Globus pallidus (tissue), 1 donor: ENCODE data around the gene MEGF10.

ENCODE experiments used
- DNase-seq: peaks from one replicate; pipeline ENCODE4 v3.0.0-alpha.2; 2015; ENCODE audit warnings: low spot score

Gene MEGF10

DNA sequence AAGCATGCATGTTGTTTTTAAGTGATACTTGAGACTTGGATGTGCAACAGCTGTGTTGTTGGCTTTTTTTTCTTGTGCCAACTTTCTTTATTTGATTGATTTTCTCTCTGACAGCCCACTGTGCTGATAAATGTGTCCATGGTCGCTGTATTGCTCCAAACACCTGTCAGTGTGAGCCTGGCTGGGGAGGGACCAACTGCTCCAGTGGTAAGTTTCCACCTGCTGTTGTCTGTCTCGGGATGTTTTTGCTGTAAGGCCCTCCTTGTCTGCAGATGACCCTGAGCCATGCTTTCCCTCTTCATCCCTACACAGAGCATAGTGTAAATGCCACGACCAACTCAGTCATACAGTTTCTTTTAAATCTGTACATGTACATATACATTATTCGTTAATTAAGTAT lies 79.2 kb downstream of the MEGF10 start:
- no peak for DNase-seq

DNA sequence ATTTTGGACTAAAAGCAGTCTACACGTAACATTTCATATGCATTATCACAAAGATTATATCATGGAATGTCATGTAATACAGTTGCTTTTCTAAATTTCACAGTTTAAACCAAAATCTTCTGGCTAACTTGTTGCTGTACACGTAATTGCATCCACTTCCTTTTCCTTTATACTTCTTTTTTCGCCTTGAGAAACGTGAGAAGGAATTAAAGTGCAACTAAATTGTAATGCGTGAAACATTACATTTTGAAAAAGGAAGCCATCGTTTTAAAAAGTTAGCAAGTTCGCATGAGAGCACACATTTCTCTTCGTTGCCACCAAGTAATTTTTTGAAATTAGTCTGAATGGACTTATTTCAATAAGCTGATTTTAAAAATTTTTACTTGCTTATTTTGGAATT lies 80.0 kb downstream of the MEGF10 start:
- DNase-seq = peak; percentile 15

DNA sequence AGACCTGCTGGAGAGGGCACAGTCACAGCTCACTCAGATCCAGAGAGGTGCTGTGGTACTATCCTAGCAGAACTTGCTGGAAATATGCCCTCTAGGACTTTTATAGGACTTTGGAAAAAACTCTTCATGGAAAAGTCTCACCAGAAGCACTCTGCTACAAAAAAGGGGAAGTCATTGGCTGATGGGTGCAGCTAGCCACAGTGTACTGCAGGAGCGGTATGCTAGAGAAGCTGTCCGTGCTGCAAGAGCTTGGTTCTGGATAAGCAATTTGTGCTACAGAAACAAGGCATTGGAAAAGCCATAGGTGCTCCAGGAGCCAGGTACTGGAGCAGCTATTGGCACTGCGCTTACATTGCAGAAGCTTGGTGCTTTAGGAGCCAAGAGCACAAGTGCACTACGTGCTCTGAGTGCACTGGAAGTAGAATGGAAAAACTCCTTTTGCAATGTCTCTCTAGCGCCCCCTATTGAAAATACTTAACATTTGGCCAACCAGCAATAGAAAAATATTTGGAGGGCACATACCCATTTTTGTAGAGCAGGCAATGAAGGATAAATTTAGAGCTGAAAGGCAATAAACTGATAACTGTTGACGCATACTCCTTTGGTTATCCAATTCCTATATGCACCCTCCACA lies 83.4 kb downstream of the MEGF10 start:
- no peak for DNase-seq

DNA sequence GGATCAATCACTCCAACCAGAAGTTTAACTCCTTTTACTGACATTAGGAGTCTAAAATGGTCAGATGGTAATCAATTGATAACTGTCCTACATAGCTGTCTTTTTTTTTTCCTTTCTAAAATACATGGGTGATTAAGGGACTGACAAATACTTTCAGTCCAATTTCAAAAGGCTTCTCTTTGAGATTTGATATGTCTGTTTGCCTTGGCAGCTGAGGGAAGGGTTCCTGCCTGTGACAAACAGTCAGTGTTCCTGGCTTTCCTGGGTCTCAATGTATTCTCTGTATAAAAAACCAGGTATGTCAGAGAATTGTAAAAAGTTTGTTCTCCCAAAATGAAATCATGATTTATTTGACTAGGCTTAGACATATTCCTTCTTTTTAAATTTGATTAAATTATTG lies 84.5 kb downstream of the MEGF10 start:
- no peak for DNase-seq

DNA sequence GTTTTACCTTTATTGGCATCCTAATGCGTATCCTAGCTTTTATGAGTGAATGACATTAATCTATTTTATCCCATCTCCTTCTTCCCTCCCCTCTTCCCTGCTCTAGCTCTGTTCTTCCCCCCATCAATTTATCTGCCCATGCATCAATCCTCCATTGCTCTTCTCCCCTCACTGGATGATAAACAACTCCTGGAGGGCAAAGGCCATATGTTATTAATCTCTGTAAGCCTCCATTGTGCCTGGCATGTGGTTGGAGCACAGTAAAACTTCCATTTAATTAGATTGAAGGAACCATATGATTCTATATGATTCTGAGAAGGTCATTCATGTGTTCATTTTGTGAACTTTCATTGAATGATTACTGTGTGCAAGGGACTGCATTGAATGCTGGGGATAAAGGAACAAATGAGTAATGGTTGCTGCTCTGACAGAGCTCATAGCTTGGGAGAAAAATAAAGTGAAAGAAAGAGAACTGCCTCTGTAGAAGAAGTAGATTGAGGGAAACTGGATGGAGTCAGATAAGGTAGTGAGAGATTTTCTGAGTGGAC lies 85.0 kb downstream of the MEGF10 start:
- DNase-seq = no peak

DNA sequence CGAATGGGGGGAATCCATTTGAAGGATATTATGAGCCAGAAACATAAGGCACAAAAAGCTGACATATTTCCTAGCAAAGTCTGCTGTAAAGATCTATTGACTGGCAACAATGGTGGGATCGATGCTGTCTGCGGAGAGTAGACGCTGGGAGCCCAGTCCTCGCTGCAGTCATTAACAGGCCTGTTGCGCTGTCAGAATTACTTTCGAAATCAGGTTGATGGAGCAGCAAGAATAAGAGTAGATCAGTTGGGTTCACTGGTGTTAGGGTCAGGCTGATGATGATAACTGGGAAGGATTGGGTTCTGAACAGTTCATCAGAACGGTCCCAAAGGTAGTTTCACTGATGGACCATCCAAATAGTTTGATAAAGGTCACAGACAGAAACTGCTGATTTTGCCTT lies 87.1 kb downstream of the MEGF10 start:
- no peak for DNase-seq

DNA sequence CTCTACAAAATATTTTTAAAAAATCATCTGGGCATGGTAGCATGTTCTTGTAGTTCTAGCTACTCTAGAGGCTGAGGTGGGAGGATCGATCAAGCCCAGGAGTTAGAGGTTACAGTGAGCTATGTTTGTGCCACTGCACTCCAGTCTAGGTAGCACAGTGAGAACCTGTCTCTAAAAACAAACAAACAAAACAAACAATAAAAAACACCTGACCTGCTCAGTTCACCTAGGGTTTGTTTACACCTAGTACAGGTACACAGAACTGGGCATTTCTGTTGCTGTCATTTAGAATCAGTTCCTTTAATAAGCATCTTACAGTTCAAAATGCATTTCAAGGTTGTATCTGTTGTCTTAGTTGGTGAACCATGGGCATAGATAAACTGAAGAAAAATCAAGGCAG lies 95.3 kb downstream of the MEGF10 start:
- DNase-seq = no peak

DNA sequence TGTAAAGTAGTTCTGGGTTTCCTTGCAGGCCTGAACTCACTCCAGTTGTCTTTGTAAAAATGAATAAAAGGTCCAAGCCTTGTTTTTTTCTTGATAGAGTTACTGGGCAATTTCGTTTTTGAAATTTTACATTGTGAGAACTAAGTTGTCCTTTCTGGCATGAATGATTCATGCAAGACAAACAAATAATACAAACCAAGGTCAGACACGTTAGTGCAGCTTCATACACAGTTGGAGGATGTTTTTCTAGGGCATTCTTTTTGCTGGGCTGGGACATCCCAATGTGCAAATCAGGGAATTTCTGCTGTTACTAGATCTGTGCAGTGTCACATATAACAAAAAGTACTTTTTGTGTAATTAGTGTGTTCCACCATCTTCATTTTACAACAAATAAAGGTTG lies 96.0 kb downstream of the MEGF10 start:
- no peak for DNase-seq

DNA sequence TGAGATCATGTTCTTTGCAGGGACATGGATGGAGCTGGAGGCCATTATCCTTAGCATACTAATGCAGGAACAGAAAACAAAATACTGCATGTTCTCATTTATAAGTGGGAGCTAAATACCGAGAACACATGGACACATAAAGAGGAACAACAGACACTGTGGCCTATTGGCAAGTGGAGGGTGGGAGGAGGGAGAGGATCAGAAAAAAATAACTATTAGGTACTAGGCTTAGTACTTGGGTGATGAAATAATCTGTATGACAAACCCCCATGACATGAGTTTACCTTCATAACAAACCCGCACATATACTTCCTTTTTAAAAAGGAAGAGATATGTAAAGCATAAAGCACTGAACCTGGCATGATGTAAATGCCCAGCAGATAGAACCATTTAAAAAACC lies 99.0 kb downstream of the MEGF10 start:
- DNase-seq = no peak

DNA sequence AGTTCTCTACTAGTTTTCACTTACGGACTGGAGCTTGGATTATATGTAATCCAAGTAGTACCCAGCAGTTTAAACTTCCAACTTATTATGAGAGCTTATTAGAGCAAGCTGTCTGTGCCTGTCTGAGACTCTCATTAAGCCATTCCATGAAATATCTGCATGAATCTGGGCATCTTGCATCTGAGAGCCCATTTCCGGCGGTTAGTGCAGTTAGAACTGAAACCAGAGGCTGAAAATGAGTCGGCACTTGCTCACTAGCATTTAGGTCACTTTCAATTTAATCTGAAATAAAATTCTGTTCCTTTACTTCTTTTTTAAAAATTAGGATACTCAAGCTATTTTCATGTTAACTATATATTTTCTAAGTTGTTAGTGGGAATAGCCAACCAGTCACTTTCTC lies 102.2 kb downstream of the MEGF10 start:
- DNase-seq = no peak

DNA sequence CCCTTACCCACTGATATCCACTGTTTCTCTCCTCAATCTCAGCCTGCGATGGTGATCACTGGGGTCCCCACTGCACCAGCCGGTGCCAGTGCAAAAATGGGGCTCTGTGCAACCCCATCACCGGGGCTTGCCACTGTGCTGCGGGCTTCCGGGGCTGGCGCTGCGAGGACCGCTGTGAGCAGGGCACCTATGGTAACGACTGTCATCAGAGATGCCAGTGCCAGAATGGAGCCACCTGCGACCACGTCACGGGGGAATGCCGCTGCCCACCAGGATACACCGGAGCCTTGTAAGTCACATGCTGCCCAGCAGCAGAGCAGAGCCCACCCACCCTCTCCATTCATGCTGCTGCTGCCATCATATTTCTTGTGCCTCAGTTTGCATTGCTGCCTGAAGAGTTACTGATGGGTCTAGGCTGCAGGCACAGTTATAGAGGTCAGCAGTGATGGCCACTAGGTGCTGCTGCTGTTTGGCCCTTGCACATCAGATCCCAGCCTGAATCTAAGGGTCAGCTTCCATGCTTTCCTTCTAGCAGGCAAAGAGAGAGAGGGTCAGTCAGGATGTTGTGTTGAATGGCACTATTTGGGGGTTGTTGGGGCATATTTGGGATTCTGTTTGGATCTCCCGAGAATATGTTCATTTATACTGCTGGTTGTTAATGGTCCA lies 106.0 kb downstream of the MEGF10 start:
- DNase-seq = no peak

DNA sequence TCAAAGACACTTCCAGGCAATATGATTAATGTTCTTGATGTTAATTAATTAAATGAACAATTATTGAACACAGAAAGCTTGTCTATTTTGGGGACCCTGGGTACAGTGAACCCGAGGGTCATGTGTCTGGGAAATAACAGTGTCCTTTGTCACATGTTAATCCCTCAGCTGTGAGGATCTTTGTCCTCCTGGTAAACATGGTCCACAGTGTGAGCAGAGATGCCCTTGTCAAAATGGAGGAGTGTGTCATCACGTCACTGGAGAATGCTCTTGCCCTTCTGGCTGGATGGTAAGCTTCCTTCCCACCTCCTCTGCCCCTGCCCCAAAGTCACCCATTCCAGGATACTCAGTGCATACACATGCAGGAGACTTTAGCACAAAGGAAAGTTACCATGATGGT lies 107.9 kb downstream of the MEGF10 start:
- no peak for DNase-seq

DNA sequence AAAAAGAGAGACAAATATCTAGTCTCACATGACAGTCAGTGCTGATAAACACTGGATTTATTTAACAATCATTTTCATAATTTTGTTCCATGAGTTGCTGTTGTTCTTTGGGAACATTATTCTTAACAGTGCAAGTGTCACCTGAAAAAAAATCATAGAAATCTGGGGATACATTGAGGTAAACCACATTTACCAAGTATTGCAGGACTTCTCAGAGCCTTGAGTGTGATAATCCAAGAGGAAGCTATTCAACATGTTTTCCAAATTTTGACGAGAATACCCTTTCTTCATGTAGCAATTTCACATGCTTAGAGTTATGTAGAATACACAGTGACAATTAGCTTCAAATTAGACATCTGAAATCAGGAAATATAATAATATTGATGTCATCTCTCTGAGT lies 108.5 kb downstream of the MEGF10 start:
- no peak for DNase-seq

DNA sequence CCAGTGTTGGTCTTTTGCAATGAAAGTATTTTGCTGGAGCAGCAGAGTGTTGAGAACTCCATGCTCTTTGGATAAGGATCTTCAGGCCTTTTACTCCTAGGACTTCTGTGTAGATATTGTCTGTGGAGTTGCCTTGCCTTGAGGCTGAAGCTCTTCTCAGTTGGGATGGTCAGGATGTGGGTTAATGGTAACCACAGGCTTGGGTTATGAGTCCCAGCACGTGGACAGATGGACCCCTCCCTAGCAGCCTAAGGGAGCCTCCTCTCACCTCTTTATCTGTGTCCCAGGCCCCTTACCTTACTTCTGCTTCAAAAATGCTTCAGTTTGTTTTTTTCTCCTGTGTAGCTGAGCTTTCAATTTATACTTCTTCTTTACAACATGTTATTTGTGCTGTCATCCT lies 109.9 kb downstream of the MEGF10 start:
- DNase-seq = no peak

DNA sequence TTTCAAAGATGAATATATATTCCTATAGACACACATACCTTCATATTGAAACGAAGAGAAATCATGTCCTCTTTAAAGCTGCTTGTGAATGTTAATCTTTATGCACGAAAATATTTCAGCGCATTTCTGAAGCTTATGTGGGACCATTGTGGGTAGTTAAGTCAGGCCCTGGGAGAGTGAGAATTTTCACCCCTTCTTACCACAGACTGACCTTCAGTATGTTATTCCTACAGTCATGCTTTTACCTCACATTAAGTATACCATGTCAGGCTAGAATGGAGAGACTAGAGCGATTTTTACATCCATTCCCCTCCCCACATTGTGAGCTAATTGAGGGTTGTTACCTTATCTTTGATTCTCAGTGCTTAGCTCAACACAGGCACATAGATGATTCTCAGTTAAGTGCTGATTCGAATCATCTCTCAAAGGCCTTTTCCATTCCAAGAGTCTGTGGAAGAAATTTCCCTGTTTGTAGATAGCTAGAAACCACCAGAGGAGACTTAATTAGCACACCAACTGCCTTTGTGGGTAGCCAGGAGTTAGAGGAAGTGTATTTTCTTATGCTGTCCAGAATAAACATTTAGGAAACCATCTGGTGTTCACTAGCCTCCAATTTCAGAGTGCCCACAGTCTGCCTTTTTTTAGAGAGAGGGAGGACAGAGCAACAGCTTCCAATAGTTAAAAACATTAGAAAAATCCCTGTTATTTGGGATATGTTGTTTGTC lies 110.5 kb downstream of the MEGF10 start:
- DNase-seq = no peak

DNA sequence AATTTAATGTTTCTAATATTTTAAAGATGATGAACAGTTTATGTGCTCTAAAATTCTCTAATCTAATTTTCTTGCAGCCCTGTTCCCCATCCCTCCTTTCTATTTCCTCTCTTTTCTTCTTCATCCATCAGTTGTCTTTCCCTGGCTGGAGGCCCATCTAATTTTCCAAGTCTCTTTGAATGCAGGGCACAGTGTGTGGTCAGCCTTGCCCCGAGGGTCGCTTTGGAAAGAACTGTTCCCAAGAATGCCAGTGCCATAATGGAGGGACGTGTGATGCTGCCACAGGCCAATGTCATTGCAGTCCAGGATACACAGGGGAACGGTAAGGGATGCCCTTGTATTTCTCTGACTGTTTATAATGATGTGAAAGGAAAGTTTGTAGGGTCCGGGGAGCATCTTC lies 111.8 kb downstream of the MEGF10 start:
- DNase-seq = no peak

DNA sequence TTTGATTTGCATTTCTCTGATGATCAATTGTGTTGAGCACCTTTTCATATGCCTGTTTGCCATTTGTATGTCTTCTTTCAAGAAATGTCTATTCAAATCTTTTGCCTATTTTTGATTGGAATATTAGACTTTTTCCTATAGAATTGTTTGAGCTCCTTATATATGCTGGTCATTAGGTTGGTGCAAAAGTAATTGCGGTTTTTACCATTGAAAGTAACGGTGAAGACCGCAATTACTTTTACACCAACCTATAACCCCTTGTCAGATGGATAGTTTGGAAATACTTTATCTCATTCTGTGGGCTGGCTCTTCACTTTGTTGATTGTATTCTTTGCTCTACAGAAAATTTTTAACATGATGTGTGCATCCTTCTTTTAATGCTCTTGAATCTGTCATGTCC lies 113.6 kb downstream of the MEGF10 start:
- no peak for DNase-seq

DNA sequence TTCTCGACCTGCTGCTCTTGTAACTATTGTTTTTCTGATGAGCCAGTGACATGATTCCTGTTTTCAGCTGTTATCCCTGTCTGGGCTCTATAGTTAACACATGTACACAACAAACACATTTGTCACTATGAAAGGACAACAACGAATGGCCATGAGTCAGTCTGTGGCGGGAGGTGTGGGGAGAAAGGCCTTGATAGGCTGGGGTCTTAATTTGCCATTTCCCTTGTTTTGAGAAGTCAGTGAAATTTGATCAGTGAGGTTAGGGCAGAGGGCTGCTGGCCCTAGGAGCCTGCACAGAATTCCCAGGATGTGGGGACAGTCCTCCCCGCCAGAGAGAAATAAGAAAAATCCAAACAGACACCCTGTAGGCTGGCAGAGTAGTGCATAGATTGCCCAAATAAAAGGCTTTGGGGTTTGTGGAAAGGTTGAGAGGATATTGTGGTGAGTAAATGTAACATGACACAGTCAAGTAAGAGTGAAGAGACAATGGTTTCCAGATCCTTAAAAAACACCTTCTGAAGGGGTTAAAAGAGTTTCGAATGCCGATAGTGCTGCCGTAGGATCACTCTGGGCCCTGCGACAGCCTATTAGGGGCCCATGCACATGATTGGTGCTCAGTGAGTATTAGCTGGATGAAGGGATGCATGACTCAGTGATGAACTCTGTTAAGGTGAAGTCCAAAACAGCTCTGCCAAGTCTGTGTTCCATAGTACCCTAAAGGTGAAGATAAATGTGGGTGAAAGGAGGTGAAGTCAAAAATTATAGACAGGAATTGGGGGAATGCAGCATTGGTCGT lies 115.9 kb downstream of the MEGF10 start:
- no peak for DNase-seq

DNA sequence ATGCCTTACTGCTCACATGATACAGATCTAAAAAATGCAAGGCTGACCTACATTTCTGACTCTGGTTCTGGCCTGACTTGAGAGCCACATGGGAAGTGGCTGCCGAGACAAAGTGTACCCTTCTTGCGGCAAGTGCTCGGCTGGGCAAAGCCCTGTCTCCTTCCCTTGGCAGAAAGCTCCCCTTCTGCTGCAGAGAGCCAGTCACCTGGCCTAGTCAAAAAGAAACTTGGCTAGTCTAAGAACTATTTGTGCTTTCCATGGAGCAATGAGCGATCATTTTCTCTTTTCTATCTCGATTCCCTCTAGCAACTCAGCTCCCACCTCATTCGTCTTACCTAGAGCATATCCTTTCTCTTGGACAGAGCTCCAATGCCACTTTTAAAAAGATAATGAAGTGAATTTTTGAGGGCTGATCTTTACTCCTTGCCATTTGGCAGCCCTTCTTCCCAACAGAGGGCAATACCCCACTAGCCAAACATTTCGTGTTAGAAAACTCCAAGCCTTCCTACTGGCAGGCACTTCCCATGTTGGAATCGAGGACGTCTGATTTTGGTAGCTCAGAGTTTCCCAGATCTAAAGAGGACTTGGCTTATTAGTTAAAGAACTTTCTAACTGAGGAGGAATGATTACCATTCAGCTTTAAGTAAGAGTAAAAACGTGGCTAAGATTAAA lies 118.8 kb downstream of the MEGF10 start:
- peak; percentile 77 for DNase-seq

DNA sequence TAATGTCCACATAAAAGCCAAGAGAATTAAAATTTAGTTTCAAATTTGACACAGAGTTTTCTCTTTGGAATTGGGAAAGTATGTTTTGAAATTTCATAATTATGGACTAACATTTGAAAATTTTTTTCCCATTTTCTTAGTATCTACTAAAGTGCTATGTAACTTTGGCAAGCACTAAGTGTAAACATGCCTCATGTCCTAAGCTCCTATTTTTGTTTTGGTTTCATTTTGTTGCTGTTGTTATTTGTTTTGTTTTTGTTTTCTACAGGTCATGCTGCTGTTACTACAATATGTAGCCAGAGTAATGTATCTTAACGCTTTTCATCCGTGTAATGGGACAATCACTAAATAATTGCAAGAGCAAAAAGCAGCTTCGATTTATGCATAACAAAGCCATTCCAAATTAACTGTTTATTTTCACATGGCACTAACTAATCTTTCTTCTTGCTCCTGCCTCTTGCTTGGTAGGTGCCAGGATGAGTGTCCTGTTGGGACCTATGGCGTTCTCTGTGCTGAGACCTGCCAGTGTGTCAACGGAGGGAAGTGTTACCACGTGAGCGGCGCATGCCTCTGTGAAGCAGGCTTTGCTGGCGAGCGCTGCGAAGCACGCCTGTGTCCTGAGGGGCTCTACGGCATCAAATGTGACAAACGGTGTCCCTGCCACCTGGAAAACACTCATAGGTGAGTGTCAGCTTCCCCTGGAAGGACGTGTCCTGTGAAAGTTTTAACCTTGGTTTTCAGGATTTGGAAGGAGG lies 119.5 kb downstream of the MEGF10 start:
- DNase-seq = no peak

DNA sequence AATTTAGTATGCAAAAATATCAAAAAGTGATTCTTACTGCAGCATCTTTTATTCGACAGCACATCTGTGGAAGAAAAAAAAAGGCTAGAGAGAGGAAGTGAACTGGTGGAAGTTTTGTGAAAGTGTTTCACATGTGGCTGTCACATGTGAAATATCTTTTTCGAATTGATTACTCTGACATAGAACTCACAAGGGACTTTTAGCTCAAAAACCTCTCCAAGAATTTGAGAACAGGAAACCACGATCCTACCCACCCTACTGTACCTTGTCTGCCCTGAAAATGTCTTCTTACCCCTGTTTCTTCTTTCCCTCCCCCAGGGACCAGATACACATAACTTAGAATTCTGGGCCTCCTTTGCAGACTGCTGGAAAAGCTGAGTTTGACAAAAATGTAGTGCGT lies 120.4 kb downstream of the MEGF10 start:
- no peak for DNase-seq
